Progenitor cell of endocrine pancreas (in vitro differentiated cells): Measurements from ENCODE around the gene RABGAP1L. TPM values are rescaled to one million over a fixed set of nuclear protein-coding genes. Genes with fewer than 3 reads are reported as not detected.
"Not testable (repeated sequence)": the region's sequence is repeated elsewhere in the genome, so short reads cannot be mapped to it uniquely, and the experiment has no call there.

Source experiments
- DNase-seq: peaks from one replicate; pipeline ENCODE4 v3.0.0; 2021; ENCODE audit warnings: low spot score; ENCODE audit not compliant: unreplicated experiment
- H3K27ac Mint-ChIP-seq: 2 replicates; pipeline ENCODE4 v1.8.0; 2021; ENCODE audit warnings: mild to moderate bottlenecking, moderate library complexity, mixed read lengths
- H3K27me3 Mint-ChIP-seq: 2 replicates; pipeline ENCODE4 v1.8.0; 2021; ENCODE audit warnings: mixed read lengths
- H3K36me3 Mint-ChIP-seq: 2 replicates; pipeline ENCODE4 v1.8.0; 2022; ENCODE audit warnings: mixed read lengths; ENCODE audit not compliant: insufficient read depth
- H3K4me1 Mint-ChIP-seq: 2 replicates; pipeline ENCODE4 v1.8.0; 2021; ENCODE audit warnings: low read depth, mixed read lengths
- H3K4me3 Mint-ChIP-seq: 2 replicates; pipeline ENCODE4 v1.8.0; 2021; ENCODE audit warnings: low read depth, mild to moderate bottlenecking, moderate library complexity, mixed read lengths
- H3K9me3 Mint-ChIP-seq: 2 replicates; pipeline ENCODE4 v1.8.0; 2021; ENCODE audit warnings: low read depth, mixed read lengths
- CTCF ChIP-seq: fragments of 200-600 bp; sonication (generic); IDR thresholded peaks from one replicate; pipeline ENCODE4 v1.5.0; 2021; ENCODE audit warnings: antibody characterized with exemption, mild to moderate bottlenecking; ENCODE audit not compliant: unreplicated experiment
- total RNA-seq: library from RNA; stranded (reverse); gene quantifications from 2 replicates; pipeline ENCODE4 v1.2.1, GENCODE V29; 2021

RABGAP1L gene
- total RNA-seq, 1 donor from 2014 or later, result 55.2 TPM

- H3K27me3 Mint-ChIP-seq, result no peaks in the 10 kb centered on the region
- no peaks in the 10 kb centered on the region for H3K4me1 Mint-ChIP-seq
- peaks cover 4% of the 10 kb centered on the region for H3K9me3 Mint-ChIP-seq
- TF ChIP-seq CTCF, result no peak
- no peak for DNase-seq
- H3K36me3 Mint-ChIP-seq, result peaks cover 2% of the 10 kb centered on the region
- H3K27ac Mint-ChIP-seq, result no peak overlapping the region
- no peak overlapping the region for H3K4me3 Mint-ChIP-seq
Measured at GRCh38 chr1:174642393-174642792, 483.1 kb downstream of the RABGAP1L start.

- no peak for TF ChIP-seq CTCF
- H3K9me3 Mint-ChIP-seq, result peaks cover 8% of the 10 kb centered on the region
- no peak overlapping the region for H3K27ac Mint-ChIP-seq
- peaks cover 2% of the 10 kb centered on the region for H3K36me3 Mint-ChIP-seq
- H3K4me1 Mint-ChIP-seq, result no peaks in the 10 kb centered on the region
- H3K27me3 Mint-ChIP-seq, result no peaks in the 10 kb centered on the region
- H3K4me3 Mint-ChIP-seq, result no peak overlapping the region
- no peak for DNase-seq
Measured at GRCh38 chr1:174643206-174643605, 483.9 kb downstream of the RABGAP1L start.

- Mint-ChIP-seq H3K9me3 (peaks cover 22% of the 10 kb centered on the region), H3K4me1 (peaks cover 13% of the 10 kb centered on the region)
- not testable (repeated sequence) for H3K36me3 Mint-ChIP-seq, DNase-seq, H3K27me3 Mint-ChIP-seq, H3K27ac Mint-ChIP-seq, H3K4me3 Mint-ChIP-seq
Measured at GRCh38 chr1:174649572-174649971, 490.3 kb downstream of the RABGAP1L start.

- peak; percentile 14 for DNase-seq
- peaks cover 23% of the 10 kb centered on the region for H3K4me1 Mint-ChIP-seq
- H3K27me3 Mint-ChIP-seq, result no peaks in the 10 kb centered on the region
- peaks cover 5% of the 10 kb centered on the region for H3K36me3 Mint-ChIP-seq
- H3K4me3 Mint-ChIP-seq, result no peak overlapping the region
- H3K27ac Mint-ChIP-seq, result no peak overlapping the region
- H3K9me3 Mint-ChIP-seq, result peaks cover 23% of the 10 kb centered on the region
- TF ChIP-seq CTCF, result no peak
Measured at GRCh38 chr1:174652569-174653280, 493.4 kb downstream of the RABGAP1L start.

- Mint-ChIP-seq H3K27ac (no peak overlapping the region), H3K4me1 (peaks cover 30% of the 10 kb centered on the region), H3K9me3 (peaks cover 14% of the 10 kb centered on the region), H3K36me3 (peaks cover 6% of the 10 kb centered on the region), H3K27me3 (no peaks in the 10 kb centered on the region), H3K4me3 (no peak overlapping the region)
- TF ChIP-seq CTCF, result no peak
- DNase-seq, result no peak
Measured at GRCh38 chr1:174654560-174654959, 495.2 kb downstream of the RABGAP1L start.

GRCh38 chr1:174656409-174657059 is 497.2 kb downstream of the RABGAP1L start:
- H3K9me3 Mint-ChIP-seq, result peaks cover 13% of the 10 kb centered on the region
- no peaks in the 10 kb centered on the region for H3K27me3 Mint-ChIP-seq
- no peak for TF ChIP-seq CTCF
- no peak overlapping the region for H3K27ac Mint-ChIP-seq
- H3K4me3 Mint-ChIP-seq, result no peak overlapping the region
- H3K36me3 Mint-ChIP-seq, result peaks cover 6% of the 10 kb centered on the region
- DNase-seq, result no peak
- peaks cover 30% of the 10 kb centered on the region for H3K4me1 Mint-ChIP-seq
